ENCODE measurements around the gene PHKB. TPM values are rescaled to one million over a fixed set of nuclear protein-coding genes. Genes with fewer than 3 reads are reported as not detected.
A peak's percentile ranks its signal among the peaks of the same experiment; 100 is the strongest.

PHKB gene
- total and polyA plus RNA-seq, 2 of the 8 experiments (the other 6 are each of a cell fraction or from before 2014, with no cell fraction given) = 18.6 to 38.3 TPM

GRCh38 chr16:47672475-47672874, 211.3 kb downstream of the PHKB start:
- ChIA-PET POLR2A (ENCODE audit: partially characterized antibody) (no interaction called here), CTCF (ENCODE audit: partially characterized antibody) (no interaction called here)
- no peaks in the 10 kb centered on the region for H3K79me1 ChIP-seq (ENCODE audit: low read depth, low read length)
- 0 out of 8 replicates have a peak, but pooled peaks cover 0 to 2% (median 0%) of the 10 kb centered on the region in 4 experiments for H3K36me3 ChIP-seq (ENCODE audit: control insufficient read depth in 2 of 4, insufficient read depth in 4 of 4, low read length in 3 of 4)
- DNase-seq (ENCODE audit: low read depth in 1 of 2, low spot score in 2 of 2) (no peak), FAIRE-seq (no peak)
- no peaks in the 10 kb centered on the region for H3K79me2 ChIP-seq (ENCODE audit: control insufficient read depth in 1 of 2, insufficient read depth in 2 of 2, low read length in 2 of 2)
- H3K23me2 ChIP-seq (ENCODE audit: low read depth, low read length) = no peaks in the 10 kb centered on the region
- no peaks in the 10 kb centered on the region for H4K20me1 ChIP-seq (replicated peaks in 1 of 2; ENCODE audit: control insufficient read depth in 1 of 2, insufficient read depth in 2 of 2, low read length in 2 of 2)
- no peak overlapping the region for H3K4me3 ChIP-seq (ENCODE audit: extremely low read depth in 1 of 4, insufficient read depth in 2 of 4, low read depth in 3 of 4, low read length in 4 of 4)
- no peaks in the 10 kb centered on the region for H3K4me1 ChIP-seq (replicated peaks in 1 of 4; ENCODE audit: control insufficient read depth in 3 of 4, insufficient read depth in 4 of 4, low read length in 3 of 4)
- no peaks in the 10 kb centered on the region for H3K9me3 ChIP-seq (ENCODE audit: insufficient read depth in 2 of 2, low read depth in 1 of 2, low read length in 1 of 2)
- H2BK12ac ChIP-seq (ENCODE audit: low read depth, low read length) = no peak overlapping the region
- H4K91ac ChIP-seq (replicated peaks; ENCODE audit: insufficient read length, low read length) = no peak overlapping the region
- no peak overlapping the region for H3K23ac ChIP-seq (ENCODE audit: insufficient read length)
- H2AK5ac ChIP-seq (ENCODE audit: low read depth, low read length) = no peak overlapping the region
- H2AFZ ChIP-seq (ENCODE audit: low read length) = no peak overlapping the region
- no peak overlapping the region for H3K9ac ChIP-seq (replicated peaks in 1 of 4; ENCODE audit: extremely low read depth in 1 of 4, low read depth in 3 of 4, low read length in 3 of 4)
- H3K27me3 ChIP-seq (replicated peaks in 1 of 4; ENCODE audit: control insufficient read depth in 3 of 4, extremely low read depth in 1 of 4, insufficient read depth in 3 of 4, low read length in 3 of 4) = no peaks in the 10 kb centered on the region
- H2BK20ac ChIP-seq (ENCODE audit: low read length) = no peak overlapping the region
- H3K18ac ChIP-seq (ENCODE audit: extremely low read depth, low read length) = no peak overlapping the region
- TF ChIP-seq MAFK (IDR thresholded peaks at IDR 0.05; ENCODE audit: low read depth, low read length) (peak; percentile 61; the same call in 1 of the 2 replicates), SIN3A (conservative IDR thresholded peaks at IDR 0.05 in 1 of 2, IDR thresholded peaks at IDR 0.05 in 1 of 2; ENCODE audit: low read depth in 1 of 2, low read length in 2 of 2) (no peak), CTCF (IDR thresholded peaks at IDR 0.05; ENCODE audit: control extremely low read depth in 1 of 3, insufficient read depth in 1 of 3, low read depth in 1 of 3, low read length in 3 of 3) (no peak)
- H3K14ac ChIP-seq (ENCODE audit: insufficient read length) = no peak overlapping the region
- no peak overlapping the region for H3K4me2 ChIP-seq (ENCODE audit: insufficient read depth in 1 of 2, low read depth in 2 of 2, low read length in 2 of 2)
- no peak overlapping the region for H4K5ac ChIP-seq (ENCODE audit: insufficient read length, low read depth, low read length)
- H3K4ac ChIP-seq (replicated peaks; ENCODE audit: insufficient read length, low read depth, low read length) = no peak overlapping the region
- H2BK15ac ChIP-seq (ENCODE audit: low read length) = no peak overlapping the region
- H4K8ac ChIP-seq (ENCODE audit: extremely low read depth, insufficient read depth, low read length) = no peak overlapping the region
- no peak overlapping the region for H2BK120ac ChIP-seq (replicated peaks; ENCODE audit: low read depth, low read length)
- no peak overlapping the region for H3K27ac ChIP-seq (ENCODE audit: low read depth, low read length)
- H2BK5ac ChIP-seq (ENCODE audit: low read depth, low read length) = no peak overlapping the region
- no peak overlapping the region for H3K56ac ChIP-seq (replicated peaks; ENCODE audit: insufficient read length, low read depth, low read length)

Measured in H1 (cell line).